Measurements from ENCODE around the gene HNF4A. TPM values are rescaled to one million over a fixed set of nuclear protein-coding genes. Genes with fewer than 3 reads are reported as not detected.

Gene HNF4A
- total RNA-seq: not detected
- not detected for polyA plus RNA-seq

- Mint-ChIP-seq H3K27ac (no peak within 1 kb of the TSS), H3K9me3 (no peaks in the 10 kb centered on the region)
- no peak for DNase-seq
These were observed at the start of gene HNF4A for GRCh38 chr20:44355498-44356352. Gene HNF4A (plus strand): TSS chr20:44355699. CDS start chr20:44355805, 106 bp downstream.

GRCh38 chr20:44306927-44307326 lies 48.6 kb upstream of the HNF4A start:
- H3K4me1 Mint-ChIP-seq: peaks cover 9 to 36% (median 22%) of the 10 kb centered on the region in 4 donors
- H3K4me3 Mint-ChIP-seq: peak overlapping the region in 1 of 4 donors; percentile 85
- no peaks in the 10 kb centered on the region for H3K9me3 ChIP-seq (ENCODE audit: control insufficient read depth in 2 of 2, low read length in 2 of 2)
- no peak for DNase-seq
- no peaks in the 10 kb centered on the region for H3K27me3 ChIP-seq (ENCODE audit: control insufficient read depth, insufficient read depth, low read length)
- peaks cover 21% of the 10 kb centered on the region for H3K4me1 ChIP-seq (ENCODE audit: control insufficient read depth, insufficient read depth, low read length, poor library complexity, severe bottlenecking)
- H3K9me3 Mint-ChIP-seq: peaks cover 0 to 1% (median 0%) of the 10 kb centered on the region in 7 donors
- no peak for ATAC-seq (ENCODE audit: low read depth in 2 of 2)
- H3K27ac Mint-ChIP-seq: peak overlapping the region in 1 of 3 donors; percentile 37
- H3K36me3 Mint-ChIP-seq: peaks cover 16% of the 10 kb centered on the region
- peaks cover 9% of the 10 kb centered on the region for H3K36me3 ChIP-seq (ENCODE audit: control insufficient read depth, insufficient read depth, low read length)
- no peak overlapping the region for H3K27ac ChIP-seq (ENCODE audit: insufficient read depth, low read length, poor library complexity, severe bottlenecking)
- H3K4me3 ChIP-seq (ENCODE audit: low read depth, low read length): no peak overlapping the region
- H3K27me3 Mint-ChIP-seq: peaks cover 7% of the 10 kb centered on the region

More at GRCh38 chr20:44355498-44356352, at the start of gene HNF4A:
- Histone ChIP-seq H3K4me3 (ENCODE audit: low read depth, low read length) (no peak within 1 kb of the TSS), H3K27ac (ENCODE audit: insufficient read depth, low read length, poor library complexity, severe bottlenecking) (no peak within 1 kb of the TSS), H3K4me1 (ENCODE audit: control insufficient read depth, insufficient read depth, low read length, poor library complexity, severe bottlenecking) (no peaks in the 10 kb centered on the region), H3K27me3 (ENCODE audit: control insufficient read depth, insufficient read depth, low read length) (peaks cover 3% of the 10 kb centered on the region), H3K9me3 (ENCODE audit: control insufficient read depth in 2 of 2, low read length in 2 of 2) (no peaks in the 10 kb centered on the region), H3K36me3 (ENCODE audit: control insufficient read depth, insufficient read depth, low read length) (no peaks in the 10 kb centered on the region)
- peaks cover 20% of the 10 kb centered on the region for H3K27me3 Mint-ChIP-seq
- no peaks in the 10 kb centered on the region for H3K4me1 Mint-ChIP-seq
- no peaks in the 10 kb centered on the region for H3K36me3 Mint-ChIP-seq
- no peak within 1 kb of the TSS for H3K4me3 Mint-ChIP-seq
- no peak for ATAC-seq (ENCODE audit: low read depth in 2 of 2)

GRCh38 chr20:44309763-44310663 lies 45.5 kb upstream of the HNF4A start:
- H3K4me3 Mint-ChIP-seq: peak overlapping the region; percentile 88 to 96 (median 94)
- H3K4me1 Mint-ChIP-seq: peaks cover 4 to 30% (median 19%) of the 10 kb centered on the region in 4 donors
- ATAC-seq (ENCODE audit: low read depth in 2 of 2) (no peak), DNase-seq (peak in 1 of 3 donors; percentile 19)
- no peaks in the 10 kb centered on the region for H3K27me3 ChIP-seq (ENCODE audit: control insufficient read depth, insufficient read depth, low read length)
- peak overlapping the region; percentile 72 for H3K27ac ChIP-seq (ENCODE audit: insufficient read depth, low read length, poor library complexity, severe bottlenecking)
- H3K4me3 ChIP-seq (ENCODE audit: low read depth, low read length): peak overlapping the region; percentile 70
- H3K36me3 Mint-ChIP-seq: peaks cover 8% of the 10 kb centered on the region
- peak overlapping the region; percentile 74 to 96 (median 94) for H3K27ac Mint-ChIP-seq
- H3K27me3 Mint-ChIP-seq: peaks cover 16% of the 10 kb centered on the region
- no peaks in the 10 kb centered on the region for H3K9me3 ChIP-seq (ENCODE audit: control insufficient read depth in 2 of 2, low read length in 2 of 2)
- peaks cover 0 to 1% (median 0%) of the 10 kb centered on the region in 7 donors for H3K9me3 Mint-ChIP-seq
- H3K4me1 ChIP-seq (ENCODE audit: control insufficient read depth, insufficient read depth, low read length, poor library complexity, severe bottlenecking): peaks cover 21% of the 10 kb centered on the region
- peaks cover 9% of the 10 kb centered on the region for H3K36me3 ChIP-seq (ENCODE audit: control insufficient read depth, insufficient read depth, low read length)

GRCh38 chr20:44310664-44311639 lies 44.5 kb upstream of the HNF4A start, which contains the start of gene FITM2:
Gene FITM2 (minus strand): TSS chr20:44311202. CDS start chr20:44311148, 54 bp downstream.
- H3K27ac Mint-ChIP-seq: peak within 1 kb of the TSS; percentile 86 to 96 (median 94)
- ATAC-seq (ENCODE audit: low read depth in 2 of 2): peak; percentile 91 to 93
- DNase-seq: peak; percentile 98
- peaks cover 0 to under 1% (median 0%) of the 10 kb centered on the region in 7 donors for H3K9me3 Mint-ChIP-seq
- no peaks in the 10 kb centered on the region for H3K27me3 ChIP-seq (ENCODE audit: control insufficient read depth, insufficient read depth, low read length)
- H3K4me1 ChIP-seq (ENCODE audit: control insufficient read depth, insufficient read depth, low read length, poor library complexity, severe bottlenecking): peaks cover 21% of the 10 kb centered on the region
- peaks cover 4 to 30% (median 19%) of the 10 kb centered on the region in 4 donors for H3K4me1 Mint-ChIP-seq
- peak within 1 kb of the TSS; percentile 72 for H3K27ac ChIP-seq (ENCODE audit: insufficient read depth, low read length, poor library complexity, severe bottlenecking)
- H3K36me3 ChIP-seq (ENCODE audit: control insufficient read depth, insufficient read depth, low read length): peaks cover 9% of the 10 kb centered on the region
- H3K9me3 ChIP-seq (ENCODE audit: control insufficient read depth in 2 of 2, low read length in 2 of 2): no peaks in the 10 kb centered on the region
- peak within 1 kb of the TSS; percentile 70 for H3K4me3 ChIP-seq (ENCODE audit: low read depth, low read length)
- H3K27me3 Mint-ChIP-seq: peaks cover 16% of the 10 kb centered on the region
- peak within 1 kb of the TSS; percentile 88 to 96 (median 94) for H3K4me3 Mint-ChIP-seq
- peaks cover 5% of the 10 kb centered on the region for H3K36me3 Mint-ChIP-seq

GRCh38 chr20:44314870-44315269 lies 40.6 kb upstream of the HNF4A start:
- H3K27me3 ChIP-seq (ENCODE audit: control insufficient read depth, insufficient read depth, low read length): peaks cover 8% of the 10 kb centered on the region
- H3K36me3 ChIP-seq (ENCODE audit: control insufficient read depth, insufficient read depth, low read length): no peaks in the 10 kb centered on the region
- peaks cover 4 to 14% (median 11%) of the 10 kb centered on the region in 4 donors for H3K4me1 Mint-ChIP-seq
- no peak overlapping the region for H3K4me3 ChIP-seq (ENCODE audit: low read depth, low read length)
- H3K9me3 Mint-ChIP-seq: no peaks in the 10 kb centered on the region
- no peaks in the 10 kb centered on the region for H3K36me3 Mint-ChIP-seq
- ATAC-seq (ENCODE audit: low read depth in 2 of 2): no peak
- H3K4me1 ChIP-seq (ENCODE audit: control insufficient read depth, insufficient read depth, low read length, poor library complexity, severe bottlenecking): peaks cover 16% of the 10 kb centered on the region
- peak overlapping the region in 1 of 4 donors; percentile 36 for H3K4me3 Mint-ChIP-seq
- peaks cover 35% of the 10 kb centered on the region for H3K27me3 Mint-ChIP-seq
- no peak overlapping the region for H3K27ac Mint-ChIP-seq
- H3K27ac ChIP-seq (ENCODE audit: insufficient read depth, low read length, poor library complexity, severe bottlenecking): no peak overlapping the region
- H3K9me3 ChIP-seq (ENCODE audit: control insufficient read depth in 2 of 2, low read length in 2 of 2): peaks cover 0 to 2% of the 10 kb centered on the region in 2 experiments
- no peak for DNase-seq

- H3K36me3 Mint-ChIP-seq: no peaks in the 10 kb centered on the region
- H3K27ac Mint-ChIP-seq: no peak overlapping the region
- no peak for ATAC-seq (ENCODE audit: low read depth in 2 of 2)
These were observed 35.6 kb upstream of the HNF4A start for GRCh38 chr20:44319839-44320422.

More at GRCh38 chr20:44319839-44320422, 35.6 kb upstream of the HNF4A start:
- no peaks in the 10 kb centered on the region for H3K4me1 ChIP-seq (ENCODE audit: control insufficient read depth, insufficient read depth, low read length, poor library complexity, severe bottlenecking)
- peaks cover 8% of the 10 kb centered on the region for H3K27me3 ChIP-seq (ENCODE audit: control insufficient read depth, insufficient read depth, low read length)
- no peak overlapping the region for H3K4me3 ChIP-seq (ENCODE audit: low read depth, low read length)
- H3K4me1 Mint-ChIP-seq: no peaks in the 10 kb centered on the region
- H3K9me3 ChIP-seq (ENCODE audit: control insufficient read depth in 2 of 2, low read length in 2 of 2): peaks cover 0 to 2% of the 10 kb centered on the region in 2 experiments
- no peaks in the 10 kb centered on the region for H3K36me3 ChIP-seq (ENCODE audit: control insufficient read depth, insufficient read depth, low read length)
- no peak overlapping the region for H3K4me3 Mint-ChIP-seq
- no peaks in the 10 kb centered on the region for H3K9me3 Mint-ChIP-seq
- no peak for DNase-seq
- H3K27me3 Mint-ChIP-seq: peaks cover 37% of the 10 kb centered on the region
- no peak overlapping the region for H3K27ac ChIP-seq (ENCODE audit: insufficient read depth, low read length, poor library complexity, severe bottlenecking)
